Stimulated activated CD8-positive, alpha-beta memory T cell treated with anti-CD3 and anti-CD28 coated beads, Interleukin-15, amount 100 ng/mL, for 1 hour (primary cell): ENCODE measurements around the gene GIT1.

Experiments
- DNase-seq: peaks from one replicate; pipeline ENCODE4 v3.0.0-alpha.2; 2020; ENCODE audit warnings: low read depth

The GIT1 gene

DNA sequence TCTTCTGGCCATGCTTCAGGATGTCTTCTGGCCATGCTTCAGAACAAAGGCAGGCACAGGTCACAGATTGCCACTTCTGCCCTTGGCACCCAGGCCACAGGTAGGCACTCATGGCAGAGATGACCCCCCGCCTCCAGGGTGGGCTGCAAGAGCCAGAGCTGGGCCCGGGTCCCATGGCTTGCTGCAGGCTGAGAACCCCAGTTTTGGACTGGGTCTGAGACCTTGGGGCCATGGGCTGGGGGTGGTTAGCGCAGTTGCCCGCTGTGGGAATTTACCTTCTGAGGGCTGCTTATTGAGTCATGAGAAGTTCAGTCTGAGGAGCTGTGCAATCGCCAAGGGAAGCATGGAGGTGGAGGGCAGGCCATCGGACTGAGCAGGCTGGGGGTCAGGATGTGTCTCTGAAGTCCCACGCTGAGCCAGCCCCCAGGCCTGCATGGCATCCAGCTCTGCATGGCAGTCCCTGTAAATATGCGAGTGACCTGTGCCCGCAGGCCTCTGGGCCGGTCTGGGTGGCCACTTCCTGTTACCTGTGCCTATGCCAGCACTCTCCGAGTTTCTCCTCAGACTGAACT is 5.2 kb upstream of the GIT1 start:
- DNase-seq: no peak

DNA sequence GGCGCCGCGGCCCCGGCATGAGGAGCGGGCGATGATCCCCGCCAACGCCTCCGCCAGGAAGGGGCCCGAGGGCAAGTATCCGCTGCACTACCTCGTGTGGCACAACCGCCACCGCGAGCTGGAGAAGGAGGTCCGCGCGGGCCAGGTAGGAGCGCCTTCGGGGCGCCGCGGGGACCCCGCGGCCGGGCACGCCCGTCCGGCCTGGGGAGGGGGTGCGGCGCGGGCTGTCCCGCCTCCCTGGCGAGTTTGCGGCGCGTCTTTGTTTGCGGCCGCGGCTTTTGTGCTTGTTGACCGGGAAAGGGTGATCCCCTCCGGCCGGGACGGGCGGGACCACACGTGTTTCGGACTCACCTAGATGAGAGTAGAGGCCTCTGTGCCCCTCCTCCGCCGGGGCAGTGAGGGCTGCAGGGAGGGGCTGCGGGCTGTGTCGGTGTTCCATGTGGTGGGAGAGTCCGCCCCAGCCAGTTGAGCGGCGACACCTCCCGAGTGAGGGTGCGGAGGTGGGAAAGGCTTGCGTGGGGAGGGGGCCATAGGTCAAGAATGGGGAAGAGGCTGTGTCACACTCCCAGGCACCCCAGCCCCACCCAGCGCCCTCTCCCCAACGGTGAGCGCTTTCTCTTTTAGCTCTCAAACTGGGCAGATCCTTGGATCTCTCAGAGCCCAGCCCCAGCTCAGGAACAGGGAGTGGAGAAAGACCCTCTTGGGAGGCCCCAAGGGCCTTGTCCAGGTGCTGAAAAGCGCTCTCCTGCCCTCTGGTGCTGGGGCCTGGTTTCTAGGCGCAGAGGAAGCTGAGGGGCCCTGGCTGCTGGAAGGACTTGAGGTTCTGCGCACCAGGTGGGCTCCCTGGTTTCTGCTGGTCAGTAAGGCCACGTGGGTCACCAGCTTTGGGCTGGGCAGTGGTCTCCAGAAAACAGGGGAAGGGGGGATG is 4.4 kb upstream of the GIT1 start:
- DNase-seq: no peak

DNA sequence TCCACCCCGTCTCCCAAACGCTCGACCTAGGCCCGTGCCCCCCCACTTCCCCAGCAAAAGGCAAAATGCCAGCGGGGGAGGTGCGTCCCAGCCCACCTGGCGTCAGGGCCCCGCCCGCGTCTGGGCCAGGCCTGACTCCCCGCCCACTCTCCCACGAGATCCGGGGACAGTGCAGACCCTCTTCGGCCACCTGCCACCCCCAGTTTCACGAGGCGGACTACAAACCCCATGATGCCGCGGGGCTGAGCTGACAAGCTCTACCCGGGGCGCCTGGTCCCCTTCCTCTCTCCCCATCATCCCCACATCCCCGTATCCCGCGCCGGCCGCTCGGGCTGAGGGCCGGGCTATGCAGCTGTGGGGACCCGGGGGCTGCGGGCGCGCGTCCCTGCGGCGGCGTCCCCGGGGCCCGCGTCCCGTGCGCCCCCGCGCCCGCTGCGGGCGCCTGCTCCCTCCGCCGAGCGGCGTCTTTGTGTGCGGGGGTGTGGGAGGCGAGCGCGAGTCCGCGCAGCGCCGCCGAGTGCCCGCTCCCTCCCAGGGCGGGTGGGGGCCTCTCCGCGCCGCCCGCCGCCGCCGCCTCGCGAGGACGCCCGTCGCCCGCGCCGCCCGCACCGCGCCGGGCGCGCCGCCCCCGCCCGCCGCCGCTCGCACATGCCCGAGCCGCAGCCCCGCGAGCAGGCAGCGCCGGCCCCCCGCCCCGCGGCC is 3.6 kb upstream of the GIT1 start, which contains the start of gene ANKRD13B:
ANKRD13B (plus strand) TSS at position 283 of the 702 bp plus-strand sequence. CDS start 490 bp downstream, outside the sequence.
- no peak for DNase-seq

DNA sequence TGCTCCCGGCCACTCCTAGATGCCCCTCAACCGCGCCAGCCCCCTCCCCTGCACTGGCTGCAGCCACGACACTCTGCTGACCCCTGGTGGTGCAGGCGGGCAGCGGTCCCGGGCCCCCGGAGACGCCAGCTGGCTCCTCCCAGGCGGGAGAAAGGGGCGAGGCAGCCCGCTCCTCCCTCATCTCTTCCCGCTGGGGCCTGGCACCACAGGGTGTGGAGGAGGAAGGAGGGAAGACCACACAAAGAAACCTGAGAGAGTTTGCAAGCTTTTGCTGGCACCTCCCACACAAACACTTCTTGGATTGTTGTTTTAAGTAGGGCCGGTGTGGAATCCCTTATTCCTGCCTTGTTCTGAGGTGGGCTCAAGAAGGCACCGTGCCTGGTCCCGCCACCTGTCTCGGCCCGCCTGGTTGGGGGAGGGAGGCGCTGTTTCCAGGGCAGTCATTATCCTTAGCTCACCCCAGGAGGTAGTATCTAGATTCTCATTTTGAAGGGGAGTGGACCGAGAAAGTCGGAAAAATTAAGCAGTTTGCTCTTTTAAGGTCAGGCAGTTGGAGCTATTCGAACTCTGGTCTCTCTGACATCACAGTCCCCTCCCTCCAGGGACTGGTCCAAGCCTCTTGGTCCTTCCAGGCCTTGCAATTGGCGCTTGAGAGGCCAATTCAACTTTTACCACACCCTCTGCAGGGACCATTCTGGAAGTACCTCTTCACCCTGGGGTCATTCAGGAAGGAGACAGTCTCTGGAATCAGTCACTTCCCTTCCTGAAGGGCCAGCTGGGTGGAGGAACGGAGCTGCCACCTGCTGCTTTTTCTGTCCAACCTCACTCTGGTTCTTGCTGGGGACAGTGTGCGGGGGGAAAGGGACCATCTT is 2.5 kb upstream of the GIT1 start:
- peak; percentile 53 for DNase-seq

DNA sequence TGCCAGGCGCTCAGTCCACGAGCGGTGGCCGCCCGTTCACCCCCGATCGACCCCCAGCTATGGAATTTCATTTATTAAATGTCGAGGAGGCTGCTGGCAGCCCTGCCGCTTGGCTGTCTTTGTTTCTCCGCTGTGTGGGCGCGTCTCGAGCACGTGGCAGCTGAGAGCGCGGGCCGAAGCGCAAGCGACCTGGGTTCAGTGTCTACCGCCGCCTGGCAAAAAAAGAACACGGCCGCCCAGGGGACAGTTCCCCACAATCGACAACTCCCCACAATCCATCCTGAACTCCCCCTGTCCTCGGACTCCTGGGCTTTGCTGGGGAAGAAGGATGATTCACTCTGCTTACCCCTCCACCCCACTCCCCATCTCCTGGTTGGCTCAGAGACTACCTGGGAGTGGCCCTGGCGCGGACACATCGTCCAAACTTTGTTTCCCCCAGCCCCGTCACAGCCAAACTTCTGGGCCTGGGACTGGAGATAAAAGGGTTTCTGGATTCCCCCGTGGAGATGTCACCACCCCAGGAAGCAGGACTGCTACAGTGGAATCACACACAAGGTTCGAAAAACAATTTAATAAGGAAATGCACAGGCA is 1.8 kb upstream of the GIT1 start:
- no peak for DNase-seq

DNA sequence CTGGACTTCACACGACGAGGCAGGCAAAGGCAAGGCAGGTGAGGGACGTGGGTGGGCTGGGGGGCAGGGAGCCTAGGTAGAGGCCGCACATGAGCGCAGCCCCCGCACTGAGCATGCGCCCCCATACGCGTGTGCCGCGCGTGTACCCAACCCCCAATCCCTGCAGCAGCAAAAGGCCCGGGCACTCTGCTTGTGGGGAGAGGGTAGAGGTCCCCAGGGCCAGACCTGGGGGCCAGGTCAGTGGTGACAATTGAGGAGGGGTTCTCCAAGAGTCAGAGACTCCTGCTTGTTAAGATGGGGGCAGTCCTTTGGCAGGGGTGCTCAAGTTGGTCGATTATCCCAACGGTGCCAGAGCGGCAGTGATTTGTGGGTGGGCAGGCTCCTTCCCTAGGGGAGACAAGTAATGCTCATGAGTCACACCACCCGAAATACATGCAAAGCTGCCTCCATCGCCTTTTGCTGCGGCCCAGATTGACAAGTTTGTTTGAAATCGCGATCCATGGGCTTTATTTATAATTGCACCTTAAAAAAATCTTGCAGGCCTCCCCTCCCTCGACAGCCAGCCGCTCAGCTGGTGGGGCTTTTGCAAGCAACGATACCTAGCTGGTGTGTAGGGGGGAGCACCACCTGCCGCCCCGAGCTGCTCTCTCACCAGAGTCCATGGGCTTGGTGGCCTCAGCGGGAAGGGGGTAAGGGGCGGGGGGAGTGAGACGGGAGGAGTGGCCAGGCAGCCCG is 1.1 kb upstream of the GIT1 start:
- no peak for DNase-seq

DNA sequence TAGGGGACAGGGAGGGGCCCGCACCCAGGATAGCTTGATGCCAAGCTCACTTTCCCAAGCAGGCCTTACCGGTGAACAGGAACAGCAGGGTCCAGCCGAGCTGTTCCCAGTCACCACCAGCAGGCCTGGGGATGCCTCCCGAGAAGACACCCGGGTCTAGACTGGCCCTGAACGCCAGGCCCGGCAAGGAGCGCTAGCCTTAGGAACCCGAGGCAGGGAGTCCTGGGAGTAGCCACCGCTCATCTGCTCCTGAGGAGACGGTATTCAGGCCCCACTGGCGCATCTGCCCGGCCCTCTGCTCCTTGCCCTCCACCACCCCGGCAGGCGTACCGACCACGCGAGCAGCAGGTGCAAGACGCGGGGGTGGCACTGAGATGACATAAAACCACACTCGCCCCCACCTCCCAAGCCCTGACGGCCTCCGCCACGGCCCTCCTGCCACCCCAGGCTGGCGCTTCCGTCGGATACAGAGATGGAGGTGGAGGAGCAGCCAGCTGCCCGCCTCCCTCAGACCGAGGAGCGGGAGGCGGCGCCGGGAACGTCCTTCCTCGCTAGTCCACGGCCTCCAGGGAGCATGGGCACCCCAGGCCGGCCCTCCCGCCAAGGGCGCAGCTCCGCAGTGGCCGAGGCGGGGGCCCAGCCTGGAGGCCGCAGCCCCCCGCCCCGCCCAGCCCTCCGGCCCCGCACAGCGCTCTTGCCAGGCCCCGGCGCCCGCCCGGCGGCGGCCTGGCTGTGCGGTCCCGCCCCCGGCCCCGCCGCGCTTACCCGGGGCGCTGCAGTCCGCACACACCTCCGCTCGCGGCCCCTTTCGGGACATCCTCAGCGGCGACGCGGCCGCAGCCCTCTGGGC is 661 bp downstream of the GIT1 start:
- no peak for DNase-seq

DNA sequence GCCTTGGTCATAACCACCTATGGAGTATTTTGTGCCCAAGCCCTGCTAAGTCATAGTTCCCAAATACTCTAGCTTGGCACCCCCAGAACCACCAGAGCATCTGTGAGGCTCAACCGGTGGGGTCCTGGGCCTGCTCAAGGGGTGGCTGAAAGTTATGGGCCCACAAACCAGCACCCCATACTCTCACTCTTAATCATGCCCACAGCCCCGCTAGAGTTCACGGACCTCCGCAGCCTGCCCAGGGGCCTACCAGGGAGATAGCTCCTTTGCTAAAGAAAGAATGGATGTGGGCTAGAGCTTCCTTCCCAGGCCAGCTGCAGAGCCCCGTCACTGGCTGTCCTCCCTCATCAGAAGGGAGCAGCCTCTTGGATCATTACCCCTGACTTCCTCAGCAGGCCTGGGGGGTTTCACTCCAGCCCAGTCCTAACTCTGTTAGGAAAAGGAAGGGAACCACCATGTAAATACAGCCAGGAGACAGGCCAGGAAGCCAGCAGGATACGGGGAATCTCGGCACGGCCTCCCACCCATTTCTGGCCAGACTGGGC is 1.4 kb downstream of the GIT1 start:
- DNase-seq: no peak

DNA sequence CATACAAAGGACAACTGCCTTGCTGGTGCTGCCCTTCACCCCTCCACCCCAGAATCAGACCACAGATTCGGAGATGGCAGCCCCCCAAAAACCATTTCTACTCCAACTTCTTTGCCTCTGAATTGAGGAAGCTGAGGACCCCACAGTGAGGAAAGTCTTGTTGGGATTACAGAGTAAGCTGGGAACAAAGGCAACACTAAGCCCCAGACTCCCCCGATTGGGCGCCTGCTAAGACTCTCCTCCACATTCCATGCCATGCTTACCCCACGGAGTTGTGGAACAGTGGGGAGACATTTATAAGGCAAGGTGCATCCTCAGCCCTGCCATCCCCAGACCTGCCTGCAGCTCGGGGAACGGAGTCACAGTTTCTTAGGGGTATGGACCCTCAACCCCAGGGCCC is 1.9 kb downstream of the GIT1 start:
- no peak for DNase-seq

DNA sequence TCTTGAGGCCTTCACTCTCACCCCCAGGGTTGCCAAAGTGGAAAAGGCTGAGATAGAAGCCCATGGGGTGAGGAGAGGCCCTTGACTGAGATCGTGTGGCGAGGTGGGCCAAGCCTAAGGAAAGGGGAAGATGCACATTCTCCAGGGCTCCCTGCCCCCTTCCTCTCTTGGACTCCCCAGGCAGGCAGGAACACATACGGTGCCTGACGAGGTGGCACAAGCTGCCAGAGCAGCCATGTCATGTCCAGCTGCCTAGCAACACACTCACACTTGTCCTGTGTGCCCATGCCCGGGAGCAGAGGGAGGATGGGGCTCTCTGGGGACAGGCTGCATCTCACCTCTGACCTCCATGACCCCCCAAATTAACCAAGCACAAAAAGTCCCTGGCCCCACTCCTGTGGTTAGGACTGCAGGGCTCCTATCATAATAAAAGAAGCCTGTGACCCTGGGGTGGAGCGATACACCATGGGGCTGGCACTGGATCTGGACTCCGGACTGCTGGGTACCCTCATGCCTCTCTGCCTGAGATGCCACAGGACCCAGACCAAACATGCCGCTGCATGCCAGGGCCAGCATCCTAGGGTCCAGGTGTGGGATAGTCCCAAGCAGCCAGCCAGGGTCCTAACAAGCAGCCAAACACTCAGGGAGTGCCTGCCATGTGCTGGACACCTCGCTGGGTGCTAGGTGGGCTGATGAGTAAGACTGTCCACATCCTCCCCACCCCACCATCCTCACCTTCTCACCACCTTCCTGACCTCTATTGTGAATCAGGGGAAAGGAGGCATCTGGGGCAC is 2.6 kb downstream of the GIT1 start:
- DNase-seq: no peak

DNA sequence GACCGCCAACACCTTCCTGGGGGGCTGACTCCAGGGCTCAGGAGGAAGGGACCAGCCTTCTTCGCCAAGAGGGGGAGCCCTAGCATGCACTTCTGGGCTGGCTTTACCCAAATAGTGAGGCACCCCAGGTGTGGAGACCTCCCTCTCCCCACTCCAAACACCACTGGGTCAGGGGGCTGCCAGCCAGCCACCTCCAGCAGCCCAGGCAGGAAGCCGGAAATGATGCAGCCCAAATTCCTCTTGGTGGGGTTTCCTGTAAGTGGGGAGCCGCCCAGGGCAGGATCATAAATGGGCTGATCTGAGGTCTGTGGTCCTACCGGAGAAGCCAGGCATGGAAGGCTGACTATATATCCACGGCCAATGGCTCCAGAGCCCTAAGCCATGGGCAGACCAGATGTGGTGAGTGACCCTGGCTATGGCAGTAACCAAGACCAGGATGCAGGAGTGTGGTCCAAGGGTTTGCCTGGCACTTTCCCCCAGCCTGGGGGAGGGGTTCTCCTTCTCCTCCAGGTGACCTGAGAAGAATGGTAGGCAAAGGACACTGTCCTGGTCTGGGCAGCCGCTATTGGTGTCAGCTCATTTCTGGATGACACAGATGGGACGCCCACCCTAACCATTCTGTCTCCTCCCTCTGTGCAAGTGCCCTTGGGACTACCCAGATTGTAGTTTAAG is 4.2 kb downstream of the GIT1 start:
- no peak for DNase-seq

DNA sequence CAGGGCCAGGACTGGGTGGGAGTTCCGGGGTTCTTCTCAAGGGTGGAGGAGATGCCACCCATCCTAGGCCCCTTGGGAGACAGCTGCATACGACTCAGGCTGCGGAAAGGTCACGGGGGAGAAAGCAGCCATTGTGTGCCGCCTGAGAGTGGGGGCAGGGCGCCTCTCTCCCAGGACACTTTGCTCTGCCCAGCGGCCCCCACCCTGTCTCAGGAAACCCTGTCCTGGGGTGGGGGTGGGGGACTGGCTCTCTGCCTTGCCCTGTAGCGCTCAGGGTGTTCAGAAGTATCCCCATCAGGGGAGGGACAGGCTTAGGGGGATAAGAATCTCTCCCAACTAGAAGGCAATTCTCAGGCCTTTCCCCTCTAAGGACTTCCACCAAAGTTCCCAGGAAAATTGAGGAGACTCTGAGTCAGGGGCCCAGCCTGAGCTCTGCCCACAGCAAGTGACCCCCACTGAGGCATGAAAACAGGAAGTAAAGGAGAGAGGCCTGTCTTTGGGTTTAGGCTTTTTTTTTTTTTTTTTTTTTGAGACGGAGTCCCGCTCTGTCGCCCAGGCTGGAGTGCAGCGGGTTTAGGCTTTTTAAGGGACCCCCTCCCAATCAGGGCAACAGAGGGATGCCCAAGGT is 4.9 kb downstream of the GIT1 start:
- DNase-seq: no peak

- DNase-seq: no peak
Observed at GRCh38 chr17:29583324-29584248, 5.9 kb downstream of the GIT1 start.

DNA sequence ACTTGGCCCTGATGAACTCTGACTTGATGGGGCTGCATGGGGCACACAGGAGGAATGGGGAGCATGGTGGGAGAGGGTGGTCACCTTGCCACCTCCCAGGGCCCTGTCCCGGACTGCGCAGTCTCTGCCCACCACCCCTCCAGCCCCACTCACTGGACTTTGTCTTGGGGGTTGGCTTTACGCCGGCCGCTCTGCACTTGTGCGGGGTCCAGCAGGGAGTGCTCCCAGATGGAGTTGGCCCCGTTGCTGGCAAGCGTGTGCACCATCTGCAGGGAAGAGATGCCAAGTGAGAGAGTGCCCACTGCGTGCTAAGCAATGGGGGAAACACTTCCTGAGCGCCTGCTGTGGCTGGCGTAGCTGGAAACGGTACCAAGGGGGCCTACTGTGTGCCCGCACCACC is 6.7 kb downstream of the GIT1 start:
- no peak for DNase-seq

- DNase-seq: no peak
Observed at GRCh38 chr17:29582254-29582765, 7.1 kb downstream of the GIT1 start.

GRCh38 chr17:29581583-29582253 is 7.7 kb downstream of the GIT1 start:
- DNase-seq: no peak
